HCT116 (cell line): Measurements from ENCODE around the gene ZBED1. TPM values are rescaled to one million over a fixed set of nuclear protein-coding genes. Genes with fewer than 3 reads are reported as not detected.

Source experiments
- ATAC-seq: fragments of 200-7000 bp; cut with Tn5 transposase; 2 replicates; pipeline ENCODE4 v1.9.1; 2020; ENCODE audit warnings: mild to moderate bottlenecking, moderate library complexity
- BruUV-seq: library from RNA; stranded (reverse); fragments of 400-500 nt; replicated peaks from 2 replicates; lab custom pipeline; 2021; lab: Mats Ljungman, UMichigan
- CTCF ChIA-PET: fragments of 300-600 bp; sonication (Branson Sonifier 250); formaldehyde crosslinking; loops from one replicate; lab custom pipeline; 2021; ENCODE audit warnings: antibody characterized with exemption; lab: Charles Lee
- POLR2A ChIA-PET: fragments of 300-600, 350-600 bp; sonication (Branson Sonifier 250); formaldehyde crosslinking; loops from one replicate; lab custom pipeline; 2021; ENCODE audit warnings: antibody characterized with exemption; lab: Charles Lee
- RAD21 ChIA-PET, 2 experiments: fragments of 300-600 bp; sonication (Branson Sonifier 250); formaldehyde crosslinking; loops; one replicate each; lab custom pipeline; 2023; ENCODE audit warnings: low total read pairs in 2 of 2; ENCODE audit not compliant: uncharacterized antibody in 2 of 2, unreplicated experiment in 2 of 2, low non-redundant PET in 1 of 2; lab: Charles Lee
- DNase-seq: peaks from one replicate; pipeline ENCODE4 v3.0.0-alpha.2; 2010; ENCODE audit warnings: low read depth, low spot score
- H2AFZ ChIP-seq: fragments of 200-600 bp; shearing (Covaris generic), sonication (generic); 2 replicates; pipeline ENCODE4 v1.6.1; 2017; ENCODE audit warnings: low read depth, mixed run types, mixed read lengths, antibody characterized with exemption, low read length; ENCODE audit not compliant: poor library complexity, severe bottlenecking
- H3K27ac ChIP-seq: 2 replicates; pipeline ENCODE4 v1.5.1; 2012; ENCODE audit warnings: low read depth, low read length
- H3K27me3 ChIP-seq: fragments of 200-600 bp; sonication (generic); 2 replicates; pipeline ENCODE4 v1.6.1; 2016; ENCODE audit warnings: mixed run types, low read length, mixed read lengths; ENCODE audit not compliant: insufficient read depth
- H3K36me3 ChIP-seq, 2 experiments: fragments of 200-500 bp in 1 of 2; fragments of 200-600 bp in 1 of 2; sonication (Bioruptor generic) in 1 of 2; sonication (generic) in 1 of 2; 2 replicates each; pipeline versions ENCODE4 v1.5.1 to v1.6.1; 2014 to 2016; ENCODE audit warnings: low read length in 2 of 2, inconsistent platforms in 1 of 2, mixed read lengths in 1 of 2, mixed run types in 1 of 2; ENCODE audit not compliant: insufficient read depth in 2 of 2, control insufficient read depth in 1 of 2
- H3K4me1 ChIP-seq, 2 experiments: fragments of 200-600 bp in 1 of 2; sonication (generic) in 1 of 2; 2 replicates each; pipeline versions ENCODE4 v1.5.1 to v1.6.1; 2012 to 2017; ENCODE audit warnings: low read length in 2 of 2, inconsistent platforms in 1 of 2, mild to moderate bottlenecking in 1 of 2, mixed read lengths in 1 of 2, mixed run types in 1 of 2, moderate library complexity in 1 of 2; ENCODE audit not compliant: insufficient read depth in 2 of 2, control insufficient read depth in 1 of 2
- H3K4me2 ChIP-seq: fragments of 200-600 bp; sonication (generic); 2 replicates; pipeline ENCODE4 v1.6.1; 2017; ENCODE audit warnings: mixed run types, low read length, mixed read lengths
- H3K4me3 ChIP-seq, 2 experiments: fragments of 200-600 bp in 1 of 2; sonication (generic) in 1 of 2; replicated peaks in 1 of 2; 2 replicates each; pipeline ENCODE4 v1.5.1; 2011 to 2016; ENCODE audit warnings: low read length in 2 of 2, control low read depth in 1 of 2, low read depth in 1 of 2, mild to moderate bottlenecking in 1 of 2, mixed read lengths in 1 of 2, mixed run types in 1 of 2
- H3K79me2 ChIP-seq: fragments of 200-600 bp; sonication (generic); 2 replicates; pipeline ENCODE4 v1.6.1; 2017; ENCODE audit warnings: mild to moderate bottlenecking, mixed run types, low read length, moderate library complexity, mixed read lengths; ENCODE audit not compliant: insufficient read depth
- H3K9ac ChIP-seq: fragments of 200-600 bp; sonication (generic); 2 replicates; pipeline ENCODE4 v1.6.1; 2016; ENCODE audit warnings: low read length, mixed read lengths
- H3K9me2 ChIP-seq: fragments of 200-600 bp; sonication (generic), shearing (Covaris generic); 2 replicates; pipeline ENCODE4 v1.6.1; 2017; ENCODE audit warnings: mixed run types, mild to moderate bottlenecking, moderate library complexity; ENCODE audit not compliant: insufficient read depth
- H3K9me3 ChIP-seq, 2 experiments: fragments of 200-500 bp in 1 of 2; fragments of 200-600 bp in 1 of 2; sonication (Bioruptor generic) in 1 of 2; sonication (generic) in 1 of 2; 2 replicates each; pipeline ENCODE4 v1.6.1; 2014 to 2017; ENCODE audit warnings: low read length in 2 of 2, mixed read lengths in 2 of 2, inconsistent platforms in 1 of 2, low read depth in 1 of 2, mild to moderate bottlenecking in 1 of 2, mixed run types in 1 of 2, moderate library complexity in 1 of 2; ENCODE audit not compliant: control insufficient read depth in 1 of 2, insufficient read depth in 1 of 2
- H4K20me1 ChIP-seq: fragments of 200-600 bp; sonication (generic), shearing (Covaris generic); 2 replicates; pipeline ENCODE4 v1.6.1; 2017; ENCODE audit warnings: mixed run types, mild to moderate bottlenecking, moderate library complexity; ENCODE audit not compliant: insufficient read depth
- POLR2A ChIP-seq: IDR thresholded peaks from 2 replicates; pipeline ENCODE4 v1.7.0; 2011; ENCODE audit warnings: borderline replicate concordance; ENCODE audit not compliant: insufficient read depth, insufficient read length; ENCODE audit errors: extremely low read depth
- REST ChIP-seq: IDR thresholded peaks from 2 replicates; pipeline ENCODE4 v1.6.1; 2012; ENCODE audit warnings: low read depth
- ZBTB33 ChIP-seq: IDR thresholded peaks from 2 replicates; pipeline ENCODE4 v1.6.1; 2011; ENCODE audit warnings: mild to moderate bottlenecking, low read length, moderate library complexity; ENCODE audit not compliant: insufficient replicate concordance; ENCODE audit errors: extremely low read depth
- intact Hi-C: fragments of 100-400 bp; cut with micrococcal nuclease; formaldehyde crosslinking; loops from 2 replicates; pipeline ENCODE4 v1.10.0; 2022
- total RNA-seq: library from RNA; stranded (reverse); gene quantifications from one replicate; pipeline ENCODE4 v1.2.1, GENCODE V29; 2021; ENCODE audit not compliant: unreplicated experiment

ZBED1 gene
- total RNA-seq, 1 experiment from 2014 or later: 21.0 TPM

GRCh38 chrX:2536974-2537373 is 36.2 kb upstream of the ZBED1 start:
- BruUV-seq: no TSS peak

More at GRCh38 chrX:2536974-2537373, 36.2 kb upstream of the ZBED1 start:
- Histone ChIP-seq H4K20me1 (no peaks in the 10 kb centered on the region), H3K27me3 (no peaks in the 10 kb centered on the region), H3K9ac (no peak overlapping the region), H3K9me3 (no peaks in the 10 kb centered on the region), H3K36me3 (no peaks in the 10 kb centered on the region), H3K4me1 (no peaks in the 10 kb centered on the region; a peak in 1 of 4 replicates), H3K27ac (no peak overlapping the region), H3K79me2 (no peaks in the 10 kb centered on the region), H3K4me3 (no peak overlapping the region), H3K9me2 (no peaks in the 10 kb centered on the region), H3K4me2 (no peak overlapping the region), H2AFZ (no peak overlapping the region)
- POLR2A ChIA-PET: no interaction called here
- intact Hi-C loops: no loop called here
- DNase-seq (no peak), ATAC-seq (no peak)
- TF ChIP-seq POLR2A: no peak
- TF ChIP-seq ZBTB33: no peak
- TF ChIP-seq REST: no peak
- RAD21 ChIA-PET: no interaction called here
- CTCF ChIA-PET: no interaction called here
